ENCODE data around the gene EXOC3L1.

Gene EXOC3L1

GRCh38 chr16:67146523-67147357 lies 43.2 kb downstream of the EXOC3L1 start:
- DNase-seq: peak in 1 of 14 donors; percentile 17

- no peak for DNase-seq
These were observed 44.2 kb downstream of the EXOC3L1 start for GRCh38 chr16:67145746-67146145.

- no peak for DNase-seq
These were observed 45.0 kb downstream of the EXOC3L1 start for GRCh38 chr16:67144943-67145342.

GRCh38 chr16:67142342-67142741 lies 47.6 kb downstream of the EXOC3L1 start:
- DNase-seq: no peak

GRCh38 chr16:67141391-67141790 lies 48.5 kb downstream of the EXOC3L1 start:
- no peak for DNase-seq

- DNase-seq: no peak
These were observed 52.3 kb downstream of the EXOC3L1 start for GRCh38 chr16:67137605-67138004.
